HEK293T (cell line): ENCODE results near the gene TPCN1.
"Not testable (repeated sequence)": the region's sequence is repeated elsewhere in the genome, so short reads cannot be mapped to it uniquely, and the experiment has no call there.

Source experiments
- CTCF ChIA-PET: fragments of 350-600 bp; formaldehyde crosslinking; extraction: SDS; loops from one replicate; lab custom pipeline; 2021; ENCODE audit warnings: antibody characterized with exemption, inconsistent platforms; lab: Yijun Ruan, JAX
- POLR2A ChIA-PET: fragments of 350-600 bp; formaldehyde crosslinking; extraction: SDS; loops from one replicate; lab custom pipeline; 2020; ENCODE audit warnings: antibody characterized with exemption, inconsistent platforms; lab: Yijun Ruan, JAX
- DNase-seq: peaks from one replicate; pipeline ENCODE4 v3.0.0; 2012; ENCODE audit warnings: mixed read lengths; ENCODE audit errors: extremely low spot score
- ARNT ChIP-seq: fragments of 450-650 bp; IDR thresholded peaks from 2 replicates; pipeline ENCODE4 v1.6.1; 2017; ENCODE audit warnings: mild to moderate bottlenecking
- BHLHE40 ChIP-seq: fragments of 450-650 bp; IDR thresholded peaks from 2 replicates; pipeline ENCODE4 v1.6.1; 2016; ENCODE audit warnings: mild to moderate bottlenecking, moderate library complexity, borderline replicate concordance
- CTBP1 ChIP-seq: fragments of 450-650 bp; IDR thresholded peaks from 2 replicates; pipeline ENCODE4 v1.6.1; 2016; ENCODE audit warnings: borderline replicate concordance
- ELF4 ChIP-seq: fragments of 450-650 bp; IDR thresholded peaks from 2 replicates; pipeline ENCODE4 v1.6.1; 2017; ENCODE audit warnings: antibody characterized with exemption
- FOXA1 ChIP-seq: fragments of 450-650 bp; IDR thresholded peaks from 2 replicates; pipeline ENCODE4 v1.6.1; 2016; ENCODE audit warnings: mild to moderate bottlenecking
- FOXK2 ChIP-seq: fragments of 450-650 bp; IDR thresholded peaks from 2 replicates; pipeline ENCODE4 v1.6.1; 2016; ENCODE audit warnings: mild to moderate bottlenecking
- FOXM1 ChIP-seq: fragments of 450-650 bp; IDR thresholded peaks from 2 replicates; pipeline ENCODE4 v1.6.1; 2017; ENCODE audit warnings: mild to moderate bottlenecking, borderline replicate concordance
- HDGF ChIP-seq: fragments of 450-650 bp; IDR thresholded peaks from 2 replicates; pipeline ENCODE4 v1.6.1; 2017; ENCODE audit warnings: antibody characterized with exemption, borderline replicate concordance
- L3MBTL2 ChIP-seq: fragments of 450-650 bp; conservative IDR thresholded peaks from 2 replicates; pipeline ENCODE4 v1.6.1; 2016; ENCODE audit warnings: mild to moderate bottlenecking
- LEF1 ChIP-seq: fragments of 450-650 bp; IDR thresholded peaks from 2 replicates; pipeline ENCODE4 v1.6.1; 2017; ENCODE audit warnings: mild to moderate bottlenecking, borderline replicate concordance
- NFRKB ChIP-seq: fragments of 450-650 bp; IDR thresholded peaks from 2 replicates; pipeline ENCODE4 v1.6.1; 2016; ENCODE audit warnings: mild to moderate bottlenecking, moderate library complexity
- SP1 ChIP-seq: fragments of 450-650 bp; IDR thresholded peaks from 2 replicates; pipeline ENCODE4 v1.6.1; 2017
- SUZ12 ChIP-seq: fragments of 450-650 bp; IDR thresholded peaks from 2 replicates; pipeline ENCODE4 v1.6.1; 2016; ENCODE audit warnings: mild to moderate bottlenecking
- TARDBP ChIP-seq: fragments of 450-650 bp; IDR thresholded peaks from 2 replicates; pipeline ENCODE4 v1.6.1; 2016
- ZNF384 ChIP-seq: fragments of 450-650 bp; IDR thresholded peaks from 2 replicates; pipeline ENCODE4 v1.6.1; 2016
- TF ChIP-seq, protein P1 (sequence below): fragments of 450-650 bp; IDR thresholded peaks from 2 replicates; pipeline ENCODE4 v1.6.1; 2016

Gene TPCN1

GRCh38 chr12:113203852-113204760, 17.2 kb upstream of the TPCN1 start:
- TF ChIP-seq TARDBP: no peak
- TF ChIP-seq FOXK2: no peak
- TF ChIP-seq L3MBTL2: no peak
- no peak for TF ChIP-seq ELF4
- no peak for TF ChIP-seq ZNF384
- TF ChIP-seq SUZ12: no peak
- TF ChIP-seq ARNT: no peak
- no peak for TF ChIP-seq CTBP1
- TF ChIP-seq FOXA1: no peak
- no peak for TF ChIP-seq BHLHE40
- no peak for TF ChIP-seq NFRKB
- TF ChIP-seq HDGF: no peak
- no peak for DNase-seq
- POLR2A ChIA-PET: no interaction called here
- CTCF ChIA-PET: no interaction called here

DNA sequence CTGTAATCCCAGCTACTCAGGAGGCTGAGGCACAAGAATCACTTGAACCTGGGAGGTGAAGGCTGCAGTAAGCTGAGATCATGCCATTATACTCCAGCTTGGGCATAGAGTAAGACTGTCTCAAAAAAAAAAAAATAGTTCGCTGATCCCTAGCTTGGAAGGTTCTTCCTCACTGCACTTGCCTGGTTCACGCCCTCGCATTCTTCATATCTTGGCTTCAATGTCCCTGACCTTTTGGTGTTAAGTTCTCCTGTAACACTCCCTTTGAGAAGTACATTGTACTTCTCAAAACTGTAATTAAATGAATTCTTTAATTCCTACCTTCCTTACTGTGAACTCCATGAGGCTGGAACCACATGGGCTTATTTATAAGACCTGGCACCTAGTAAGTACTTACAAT, 16.5 kb upstream of the TPCN1 start:
- ChIA-PET CTCF (no interaction called here), POLR2A (no interaction called here)
- no peak for TF ChIP-seq BHLHE40
- TF ChIP-seq L3MBTL2: no peak
- no peak for TF ChIP-seq FOXK2
- no peak for TF ChIP-seq HDGF
- no peak for TF ChIP-seq ELF4
- no peak for TF ChIP-seq ZNF384
- no peak for TF ChIP-seq SUZ12
- no peak for TF ChIP-seq NFRKB
- no peak for TF ChIP-seq FOXA1
- TF ChIP-seq, protein P1, sequence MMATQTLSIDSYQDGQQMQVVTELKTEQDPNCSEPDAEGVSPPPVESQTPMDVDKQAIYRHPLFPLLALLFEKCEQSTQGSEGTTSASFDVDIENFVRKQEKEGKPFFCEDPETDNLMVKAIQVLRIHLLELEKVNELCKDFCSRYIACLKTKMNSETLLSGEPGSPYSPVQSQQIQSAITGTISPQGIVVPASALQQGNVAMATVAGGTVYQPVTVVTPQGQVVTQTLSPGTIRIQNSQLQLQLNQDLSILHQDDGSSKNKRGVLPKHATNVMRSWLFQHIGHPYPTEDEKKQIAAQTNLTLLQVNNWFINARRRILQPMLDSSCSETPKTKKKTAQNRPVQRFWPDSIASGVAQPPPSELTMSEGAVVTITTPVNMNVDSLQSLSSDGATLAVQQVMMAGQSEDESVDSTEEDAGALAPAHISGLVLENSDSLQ: no peak
- no peak for TF ChIP-seq LEF1
- TF ChIP-seq CTBP1: no peak
- no peak for TF ChIP-seq SP1
- TF ChIP-seq ARNT: no peak
- TF ChIP-seq TARDBP: no peak
- no peak for TF ChIP-seq FOXM1
- DNase-seq: no peak

DNA sequence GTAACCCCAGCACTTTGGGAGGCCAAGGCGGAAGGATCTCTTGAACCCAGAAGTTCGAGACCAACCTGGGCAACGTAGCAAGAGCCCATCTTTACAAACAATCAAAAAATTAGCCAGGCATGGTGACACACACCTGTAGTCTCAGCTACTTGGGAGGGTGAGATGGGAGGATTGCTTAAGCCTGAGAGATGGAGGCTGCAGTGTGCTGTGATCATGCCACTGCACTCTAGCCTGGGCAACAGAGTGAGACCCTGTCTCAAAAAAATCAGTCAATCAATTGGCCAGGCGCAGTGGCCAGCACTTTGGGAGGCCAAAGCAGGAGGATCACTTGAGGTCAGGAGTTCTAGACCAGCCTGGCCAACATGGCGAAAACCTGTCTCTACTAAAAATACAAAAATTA, 14.5 kb upstream of the TPCN1 start:
- POLR2A ChIA-PET, CTCF ChIA-PET, DNase-seq: not testable (repeated sequence)

DNA sequence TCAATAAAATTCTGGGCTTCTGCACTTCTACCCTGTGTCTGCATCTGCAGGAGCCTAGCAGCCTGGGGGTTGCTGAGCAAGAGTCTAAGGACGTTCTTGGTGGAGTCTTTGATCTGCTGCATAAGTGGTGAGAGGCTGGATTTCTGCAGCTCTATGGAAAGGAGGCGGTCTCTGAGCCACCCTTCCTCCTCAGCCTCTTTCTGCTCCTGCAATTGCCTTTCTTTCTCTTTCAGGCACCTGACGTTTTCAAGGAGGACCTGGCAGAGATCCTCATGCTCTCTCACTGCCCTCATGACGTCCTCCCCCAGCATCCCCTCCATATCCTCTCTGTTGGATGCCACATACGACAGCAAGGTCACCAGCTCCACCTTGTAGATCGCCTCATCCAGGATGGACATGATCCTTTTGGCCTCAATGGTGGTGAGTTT, 13.6 kb upstream of the TPCN1 start:
- no peak for DNase-seq
- ChIA-PET CTCF (no interaction called here), POLR2A (no interaction called here)
- no peak for TF ChIP-seq ELF4
- no peak for TF ChIP-seq FOXA1
- no peak for TF ChIP-seq HDGF
- no peak for TF ChIP-seq NFRKB
- TF ChIP-seq, protein P1: no peak

- ChIA-PET CTCF (no interaction called here), POLR2A (no interaction called here)
- no peak for DNase-seq
- TF ChIP-seq HDGF (no peak), L3MBTL2 (no peak)
Measured at GRCh38 chr12:113208041-113208934, 13.0 kb upstream of the TPCN1 start.

- POLR2A ChIA-PET: no interaction called here
- TF ChIP-seq TARDBP (no peak), ELF4 (no peak), LEF1 (no peak), ZNF384 (no peak), HDGF (no peak), FOXM1 (no peak), NFRKB (no peak), BHLHE40 (no peak), SP1 (no peak), FOXA1 (no peak)
- TF ChIP-seq, protein P1: no peak
- CTCF ChIA-PET: no interaction called here
Measured at GRCh38 chr12:113211160-113211559, 10.1 kb upstream of the TPCN1 start.

More at GRCh38 chr12:113211160-113211559, 10.1 kb upstream of the TPCN1 start:
- DNase-seq: no peak
